ENCODE results near the gene GAGE12J. TPM values are rescaled to one million over a fixed set of nuclear protein-coding genes. Genes with fewer than 3 reads are reported as not detected.
"Not testable (repeated sequence)": the region's sequence is repeated elsewhere in the genome, so short reads cannot be mapped to it uniquely, and the experiment has no call there.

Gene GAGE12J
- total RNA-seq, 1 donor from 2014 or later: not detected

DNA sequence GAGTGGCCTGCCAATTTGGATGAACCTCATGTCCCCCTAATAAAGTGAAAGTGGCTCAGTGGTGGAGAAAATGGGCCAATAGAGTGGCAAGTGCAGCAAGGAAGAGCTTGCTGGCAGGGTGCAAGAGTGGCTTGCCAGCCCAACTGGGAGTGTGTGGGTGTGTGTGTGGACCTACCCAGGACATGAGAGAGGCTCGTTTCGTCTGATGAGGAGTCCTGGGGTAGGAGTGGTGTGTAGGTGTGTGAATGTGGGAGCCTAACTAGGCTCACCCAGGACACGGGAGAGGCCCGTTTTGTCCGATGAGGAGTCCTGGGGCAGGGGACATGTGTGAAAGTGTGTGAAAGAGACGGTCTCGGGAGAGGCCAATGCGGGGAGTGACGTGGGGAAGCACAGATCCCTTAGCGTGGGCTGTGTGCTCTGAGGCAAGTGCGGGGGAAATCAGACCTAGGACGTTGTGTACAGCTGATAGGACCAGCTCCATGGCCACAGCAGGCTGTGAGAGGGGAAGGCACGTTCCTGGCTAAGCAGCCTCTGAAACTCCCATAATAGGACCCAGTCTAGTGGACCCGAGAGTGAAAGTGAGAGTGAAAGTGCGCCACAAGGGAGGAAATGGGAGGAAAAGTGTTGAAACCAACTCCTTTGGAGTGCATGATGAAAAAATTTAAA is 13.1 kb upstream of the GAGE12J start:
- intact Hi-C loops (cut with DNase I): no loop called here
- ATAC-seq: peak; percentile 75
- DNase-seq (ENCODE audit: missing footprints): no peak

DNA sequence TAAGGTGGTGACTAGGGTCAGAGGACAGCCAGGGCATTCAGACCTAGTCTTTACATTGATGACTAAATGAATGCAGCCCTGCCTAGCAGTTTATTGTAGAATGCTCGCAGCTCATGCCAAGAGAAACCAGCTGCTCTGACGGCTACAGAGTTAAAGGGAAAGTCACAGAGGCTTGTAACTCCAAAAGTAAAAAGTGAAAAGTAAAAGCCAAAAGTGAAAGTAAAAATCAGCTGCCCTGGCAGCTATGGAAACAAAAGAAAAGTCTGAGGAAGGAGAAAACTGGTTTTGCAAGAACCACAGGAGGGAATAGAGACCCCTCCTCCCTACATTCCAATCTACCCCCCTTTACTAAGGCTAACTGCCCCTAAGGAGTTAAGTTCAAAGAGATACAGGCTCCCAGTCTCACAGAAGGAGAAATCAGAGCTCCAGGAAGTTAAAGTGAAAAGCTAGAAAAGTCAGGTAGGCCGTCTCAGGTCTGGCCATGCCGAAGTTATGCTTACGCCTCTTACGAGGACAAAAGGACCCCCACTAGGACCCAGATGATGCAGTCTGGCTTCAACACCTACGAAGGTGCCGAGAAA is 12.3 kb upstream of the GAGE12J start:
- intact Hi-C loops (cut with DNase I): no loop called here
- peak; percentile 39 for ATAC-seq
- DNase-seq (ENCODE audit: missing footprints): no peak

- ATAC-seq (no peak), DNase-seq (ENCODE audit: missing footprints) (no peak)
- intact Hi-C loops (cut with DNase I): no loop called here
Observed at GRCh38 chrX:49310371-49310770, 11.5 kb upstream of the GAGE12J start.

DNA sequence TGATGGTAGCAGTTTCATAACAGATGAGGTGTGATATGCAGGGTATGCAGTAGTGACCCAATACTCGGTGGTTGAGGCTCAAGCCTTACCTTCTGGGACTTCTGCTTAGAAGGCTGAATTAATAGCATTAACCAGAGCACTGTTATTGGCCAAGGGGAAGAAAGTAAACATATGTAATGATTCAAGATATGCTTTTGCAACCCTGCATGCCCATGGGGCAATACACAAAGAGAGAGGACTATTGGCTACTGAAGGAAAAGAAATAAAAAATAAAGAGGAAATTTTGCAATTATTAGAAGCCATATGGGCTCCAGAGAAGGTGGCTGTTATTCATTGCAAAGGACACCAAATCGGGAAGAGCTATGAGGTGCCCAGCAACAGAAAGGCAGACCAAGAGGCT is 9.7 kb upstream of the GAGE12J start:
- DNase-seq (ENCODE audit: missing footprints) (no peak), ATAC-seq (no peak)
- intact Hi-C loops (cut with DNase I): no loop called here

DNA sequence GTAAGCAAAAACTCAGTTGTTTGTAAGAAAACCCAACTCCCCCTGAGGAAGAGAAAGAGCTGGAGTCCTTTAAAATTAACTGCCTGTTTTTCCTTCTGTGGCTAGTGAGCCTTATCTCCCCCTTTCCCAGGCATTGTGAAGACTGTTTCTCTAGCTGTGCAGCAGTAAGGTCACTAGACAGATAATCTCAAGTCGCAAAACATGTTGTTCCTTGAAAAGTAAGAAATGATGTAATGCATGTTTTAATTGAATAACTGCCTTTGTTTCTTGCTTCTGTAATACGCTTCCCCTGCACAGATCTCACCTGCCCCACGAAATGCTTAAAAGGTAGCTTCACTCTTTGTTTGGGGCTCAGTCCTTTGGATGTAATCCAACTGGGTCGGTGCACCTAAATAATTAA is 5.8 kb upstream of the GAGE12J start:
- ATAC-seq: no peak
- no peak for DNase-seq (ENCODE audit: missing footprints)
- intact Hi-C loops (cut with DNase I): no loop called here

DNA sequence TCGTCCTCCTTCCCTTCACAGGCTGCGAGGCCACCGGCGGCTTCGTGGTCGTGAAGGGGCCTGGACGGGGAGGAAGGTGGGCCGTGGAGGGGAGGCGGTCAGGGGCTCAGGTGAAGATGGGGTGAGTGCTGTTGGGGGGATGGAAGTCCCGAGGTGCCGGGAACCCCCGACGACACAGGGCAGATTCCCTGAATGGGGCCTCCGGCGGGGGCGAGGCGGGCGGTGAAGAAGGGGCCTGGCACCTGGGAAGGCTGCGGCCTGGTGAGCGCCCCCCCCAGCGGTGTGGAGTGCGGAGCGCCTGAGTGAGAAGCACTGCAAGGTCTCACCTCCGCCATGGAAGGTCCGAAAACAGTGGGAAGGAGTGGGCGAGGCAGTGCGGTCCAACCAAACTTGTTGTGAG is 429 bp downstream of the GAGE12J start:
- intact Hi-C loops (cut with DNase I); ATAC-seq; DNase-seq (ENCODE audit: missing footprints): not testable (repeated sequence)

DNA sequence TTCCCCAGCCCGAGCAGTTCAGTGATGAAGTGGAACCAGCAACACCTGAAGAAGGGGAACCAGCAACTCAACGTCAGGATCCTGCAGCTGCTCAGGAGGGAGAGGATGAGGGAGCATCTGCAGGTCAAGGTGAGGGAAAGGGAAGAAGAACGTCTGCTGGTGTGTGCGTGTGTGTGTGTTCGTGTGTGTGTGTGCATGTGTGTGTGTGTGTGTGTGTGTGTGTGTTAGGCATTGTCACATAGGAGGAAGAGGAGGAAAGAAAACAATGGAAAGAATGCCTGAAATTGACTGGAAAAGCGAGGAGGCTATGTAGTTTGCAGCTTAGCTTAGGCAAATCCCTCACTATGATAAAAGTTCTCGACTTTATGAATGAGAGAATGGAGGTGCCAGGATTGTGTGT is 1.9 kb downstream of the GAGE12J start:
- ATAC-seq; intact Hi-C loops (cut with DNase I); DNase-seq (ENCODE audit: missing footprints): not testable (repeated sequence)

GRCh38 chrX:49330421-49330820 is 8.6 kb downstream of the GAGE12J start:
- DNase-seq (ENCODE audit: missing footprints); ATAC-seq; intact Hi-C loops (cut with DNase I): not testable (repeated sequence)

- DNase-seq (ENCODE audit: missing footprints); ATAC-seq; intact Hi-C loops (cut with DNase I): not testable (repeated sequence)
Observed at GRCh38 chrX:49331282-49331681, 9.4 kb downstream of the GAGE12J start, which contains the start of gene GAGE13. Gene GAGE13 (plus strand): TSS chrX:49331582. CDS start chrX:49332738, 1,156 bp downstream.

DNA sequence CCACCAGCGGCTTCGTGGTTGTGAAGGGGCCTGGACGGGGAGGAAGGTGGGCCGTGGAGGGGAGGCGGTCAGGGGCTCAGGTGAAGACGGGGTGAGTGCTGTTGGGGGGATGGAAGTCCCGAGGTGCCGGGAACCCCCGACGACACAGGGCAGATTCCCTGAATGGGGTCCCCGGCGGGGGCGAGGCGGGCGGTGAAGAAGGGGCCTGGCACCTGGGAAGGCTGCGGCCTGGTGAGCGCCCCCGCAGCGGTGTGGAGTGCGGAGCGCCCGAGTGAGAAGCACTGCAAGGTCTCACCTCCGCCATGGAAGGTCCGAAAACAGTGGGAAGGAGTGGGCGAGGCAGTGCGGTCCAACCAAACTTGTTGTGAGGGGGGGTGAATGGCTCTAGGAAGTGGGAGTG is 10.0 kb downstream of the GAGE12J start:
- intact Hi-C loops (cut with DNase I); ATAC-seq: not testable (repeated sequence)
- DNase-seq (ENCODE audit: missing footprints): peak; percentile 70

GRCh38 chrX:49341449-49341848 is 19.6 kb downstream of the GAGE12J start:
- intact Hi-C loops (cut with DNase I); DNase-seq (ENCODE audit: missing footprints); ATAC-seq: not testable (repeated sequence)

DNA sequence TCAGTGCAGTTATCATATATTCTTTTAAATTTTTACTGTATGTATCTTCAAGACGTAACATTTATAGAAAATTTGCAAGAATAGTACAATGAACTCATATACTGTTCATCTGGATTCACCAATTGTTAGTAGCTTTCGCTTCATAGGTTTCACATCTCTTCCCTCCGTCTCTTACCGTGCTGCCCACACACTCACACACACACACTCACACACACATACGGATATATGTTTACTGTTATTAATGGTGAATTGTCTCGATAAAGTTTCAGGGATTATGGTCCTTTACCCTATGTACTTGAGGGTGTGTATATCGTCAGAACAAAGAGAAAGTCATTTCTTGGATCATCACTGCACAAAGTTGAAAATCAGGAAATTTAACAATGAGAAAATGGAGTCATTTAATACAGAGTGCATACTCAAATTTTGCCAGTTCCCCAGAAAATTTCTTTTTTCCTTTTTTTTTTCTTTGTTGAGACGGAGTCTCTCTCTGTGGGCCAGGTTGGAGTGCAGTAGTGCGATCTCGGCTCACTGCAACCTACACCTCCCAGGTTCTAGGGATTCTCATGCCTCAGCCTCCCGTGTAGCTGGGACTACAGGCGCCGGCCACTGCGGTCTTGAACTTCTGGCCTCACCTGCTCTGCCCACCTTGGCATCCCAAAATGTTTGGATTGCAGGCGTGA is 22.8 kb downstream of the GAGE12J start:
- intact Hi-C loops (cut with DNase I); ATAC-seq: not testable (repeated sequence)

DNA sequence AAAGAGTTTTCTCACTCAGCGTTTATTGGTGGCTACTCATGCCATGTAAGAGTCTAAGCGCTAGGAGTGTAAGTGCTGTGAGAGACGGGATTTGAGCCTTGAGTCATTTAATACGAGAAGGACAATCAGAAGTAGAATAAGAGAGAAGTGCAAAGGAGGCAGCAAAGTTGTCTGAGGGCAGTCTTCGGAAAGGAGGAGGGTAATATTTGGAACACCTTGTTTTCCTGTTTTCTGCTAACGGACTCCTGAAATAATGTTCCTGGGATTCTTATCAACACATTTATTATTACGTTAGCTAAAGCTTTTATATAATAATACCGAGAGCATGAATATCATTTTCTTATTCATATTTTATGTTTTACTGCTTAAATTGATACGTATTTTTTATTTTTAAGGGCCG is 23.6 kb downstream of the GAGE12J start:
- not testable (repeated sequence) for DNase-seq (ENCODE audit: missing footprints)

More for the DNA sequence above, 22.8 kb downstream of the GAGE12J start:
- DNase-seq (ENCODE audit: missing footprints): not testable (repeated sequence)

DNA sequence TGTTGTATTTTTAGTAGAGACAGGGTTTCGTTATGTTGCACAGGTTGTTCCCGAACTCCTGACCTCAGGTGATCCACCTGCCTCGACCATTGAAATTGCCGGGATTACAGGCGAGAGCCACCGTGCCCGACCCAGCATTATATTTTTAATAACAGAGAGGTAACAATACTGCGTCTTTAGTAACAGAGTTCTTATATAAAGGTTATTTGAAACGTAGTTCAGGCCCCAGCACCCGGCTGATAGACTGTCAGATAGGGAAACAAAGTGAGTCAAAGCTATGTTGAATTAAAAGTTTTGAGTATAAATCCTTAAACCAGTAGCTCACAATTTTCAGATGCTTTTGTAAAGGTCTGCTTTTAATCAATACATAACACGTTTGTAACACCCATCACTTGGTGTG is 24.3 kb downstream of the GAGE12J start:
- DNase-seq (ENCODE audit: missing footprints): peak; percentile 60
- ATAC-seq; intact Hi-C loops (cut with DNase I): not testable (repeated sequence)

More for the DNA sequence above, 23.6 kb downstream of the GAGE12J start:
- intact Hi-C loops (cut with DNase I); ATAC-seq: not testable (repeated sequence)

Other genes starting within 250 kb of the GAGE12J start
- gene PRAF2, start 248.0 kb upstream of the GAGE12J start, total RNA-seq: 7.1 TPM
- 67.1 TPM for gene WDR45, start 242.2 kb upstream of the GAGE12J start, total RNA-seq
- 19.0 TPM for gene GPKOW, start 198.3 kb upstream of the GAGE12J start, total RNA-seq
- 4.3 TPM for gene MAGIX, start 159.3 kb upstream of the GAGE12J start, total RNA-seq
- gene PLP2, start 150.1 kb upstream of the GAGE12J start, total RNA-seq: 67.0 TPM
- gene PRICKLE3, start 135.7 kb upstream of the GAGE12J start, total RNA-seq: 15.1 TPM
- 1.8 TPM for gene SYP, start 121.8 kb upstream of the GAGE12J start, total RNA-seq
- not detected for gene CACNA1F, start 88.7 kb upstream of the GAGE12J start, total RNA-seq
- gene CCDC22, start 86.6 kb upstream of the GAGE12J start, total RNA-seq: 10.8 TPM
- not detected for gene FOXP3, start 57.3 kb upstream of the GAGE12J start, total RNA-seq
- 19.5 TPM for gene PPP1R3F, start 52.2 kb upstream of the GAGE12J start, total RNA-seq
- gene GAGE10, start 18.4 kb upstream of the GAGE12J start, total RNA-seq: not detected
- gene GAGE13, start 9.5 kb downstream of the GAGE12J start, total RNA-seq: not detected
- not detected for gene GAGE12C, start 210.1 kb downstream of the GAGE12J start, total RNA-seq
- gene GAGE12D, start 219.7 kb downstream of the GAGE12J start, total RNA-seq: not detected
- not detected for gene GAGE12E, start 229.3 kb downstream of the GAGE12J start, total RNA-seq
- gene GAGE12F, start 238.8 kb downstream of the GAGE12J start, total RNA-seq: not detected
- not detected for gene GAGE12G, start 248.4 kb downstream of the GAGE12J start, total RNA-seq

Measured in Right ventricle myocardium inferior (tissue), 1 donor.